Stimulated activated CD8-positive, alpha-beta memory T cell treated with anti-CD3 and anti-CD28 coated beads, Interleukin-7, amount 100 ng/mL, for 4 hours (primary cell): ENCODE results near the gene LCLAT1.

Source experiments
- DNase-seq, 2 donors: peaks; one replicate each; pipeline ENCODE4 v3.0.0-alpha.2; 2020; ENCODE audit warnings: low read depth in 2 of 2

Gene LCLAT1

GRCh38 chr2:30670453-30670852, 223.4 kb downstream of the LCLAT1 start:
- no peak for DNase-seq

- no peak for DNase-seq
Measured at GRCh38 chr2:30673127-30673526, 226.1 kb downstream of the LCLAT1 start.

- DNase-seq, result no peak
Measured at GRCh38 chr2:30675758-30676157, 228.7 kb downstream of the LCLAT1 start.

GRCh38 chr2:30677231-30677630, 230.2 kb downstream of the LCLAT1 start:
- no peak for DNase-seq

GRCh38 chr2:30677861-30678385, 230.9 kb downstream of the LCLAT1 start:
- DNase-seq, result no peak

- no peak for DNase-seq
Measured at GRCh38 chr2:30678410-30679137, 231.5 kb downstream of the LCLAT1 start.

- DNase-seq, result no peak
Measured at GRCh38 chr2:30679426-30680088, 232.5 kb downstream of the LCLAT1 start.

- DNase-seq, result no peak
Measured at GRCh38 chr2:30680121-30680520, 233.1 kb downstream of the LCLAT1 start.

- no peak for DNase-seq
Measured at GRCh38 chr2:30681022-30681421, 234.0 kb downstream of the LCLAT1 start.

- no peak for DNase-seq
Measured at GRCh38 chr2:30683236-30683956, 236.3 kb downstream of the LCLAT1 start.

- no peak for DNase-seq
Measured at GRCh38 chr2:30684026-30684425, 237.0 kb downstream of the LCLAT1 start.

- no peak for DNase-seq
Measured at GRCh38 chr2:30684516-30684915, 237.5 kb downstream of the LCLAT1 start.

GRCh38 chr2:30684996-30685395, 237.9 kb downstream of the LCLAT1 start:
- DNase-seq, result no peak

GRCh38 chr2:30686000-30686399, 239.0 kb downstream of the LCLAT1 start:
- DNase-seq, result no peak

GRCh38 chr2:30686669-30687068, 239.6 kb downstream of the LCLAT1 start:
- no peak for DNase-seq

GRCh38 chr2:30688956-30689401, 241.9 kb downstream of the LCLAT1 start:
- no peak for DNase-seq

- no peak for DNase-seq
Measured at GRCh38 chr2:30689496-30690125, 242.6 kb downstream of the LCLAT1 start.

GRCh38 chr2:30690126-30690561, 243.1 kb downstream of the LCLAT1 start:
- no peak for DNase-seq

GRCh38 chr2:30691091-30691947, 244.3 kb downstream of the LCLAT1 start:
- DNase-seq, result no peak

GRCh38 chr2:30691948-30692828, 245.1 kb downstream of the LCLAT1 start:
- DNase-seq, result no peak
